CD14-positive monocyte (primary cell): ENCODE data around the gene SLC6A18. TPM values are rescaled to one million over a fixed set of nuclear protein-coding genes. Genes with fewer than 3 reads are reported as not detected.

Experiments used
- DNase-seq, 3 donors: peaks; one replicate each; pipeline ENCODE4 v3.0.0-alpha.2; 2011 to 2022
- H2AFZ ChIP-seq: 2 replicates; pipeline ENCODE4 v1.6.0; 2012; ENCODE audit warnings: mild to moderate bottlenecking, low read depth, low read length, inconsistent platforms; ENCODE audit not compliant: insufficient read depth, poor library complexity, severe bottlenecking
- H3K27ac ChIP-seq, 2 donors: 1 replicate in 1 of 2; 2 replicates in 1 of 2; pipeline ENCODE4 v1.5.1; 2012 to 2013; ENCODE audit warnings: low read length in 2 of 2, control low read depth in 1 of 2, inconsistent platforms in 1 of 2, low read depth in 1 of 2, mild to moderate bottlenecking in 1 of 2
- H3K27me3 ChIP-seq, 2 donors: one replicate each; pipeline versions ENCODE4 v1.6.0 to v1.6.1; 2011 to 2013; ENCODE audit warnings: low read length in 2 of 2; ENCODE audit not compliant: control insufficient read depth in 2 of 2, insufficient read depth in 2 of 2
- H3K36me3 ChIP-seq, 2 donors: replicated peaks in 1 of 2; 1 replicate in 1 of 2; 2 replicates in 1 of 2; pipeline versions ENCODE4 v1.5.1 to v1.6.1; 2012 to 2013; ENCODE audit warnings: low read length in 2 of 2, control low read depth in 1 of 2, inconsistent platforms in 1 of 2, mild to moderate bottlenecking in 1 of 2; ENCODE audit not compliant: insufficient read depth in 2 of 2, control insufficient read depth in 1 of 2
- H3K4me1 ChIP-seq, 2 donors: 1 replicate in 1 of 2; 2 replicates in 1 of 2; pipeline versions ENCODE4 v1.5.1 to v1.6.1; 2012 to 2013; ENCODE audit warnings: low read length in 2 of 2, control low read depth in 1 of 2, inconsistent platforms in 1 of 2, mild to moderate bottlenecking in 1 of 2, moderate library complexity in 1 of 2; ENCODE audit not compliant: insufficient read depth in 2 of 2, control insufficient read depth in 1 of 2
- H3K4me2 ChIP-seq: replicated peaks from 2 replicates; pipeline ENCODE3; 2012; ENCODE audit warnings: low read length, moderate library complexity, mild to moderate bottlenecking; ENCODE audit not compliant: poor library complexity, severe bottlenecking; ENCODE audit errors: extremely low read depth
- H3K4me3 ChIP-seq, 3 experiments: fragments of 200-600 bp in 1 of 3; sonication (generic) in 1 of 3; replicated peaks in 1 of 3; 1 replicate in 2 of 3; 2 replicates in 1 of 3; pipeline ENCODE4 v1.5.1; 2011 to 2013; ENCODE audit warnings: low read length in 3 of 3, mild to moderate bottlenecking in 3 of 3, control low read depth in 2 of 3, low read depth in 2 of 3, inconsistent platforms in 1 of 3, moderate library complexity in 1 of 3
- H3K79me2 ChIP-seq: 2 replicates; pipeline ENCODE4 v1.6.0; 2012; ENCODE audit warnings: mild to moderate bottlenecking, control low read depth, inconsistent platforms, low read length, moderate library complexity; ENCODE audit not compliant: insufficient read depth
- H3K9ac ChIP-seq: 2 replicates; pipeline ENCODE4 v1.6.0; 2017; ENCODE audit warnings: low read length, mild to moderate bottlenecking; ENCODE audit not compliant: insufficient read depth, poor library complexity, severe bottlenecking
- H3K9me3 ChIP-seq, 2 donors: replicated peaks in 1 of 2; 1 replicate in 1 of 2; 2 replicates in 1 of 2; pipeline versions ENCODE4 v1.5.1 to v1.6.1; 2012 to 2013; ENCODE audit warnings: low read length in 2 of 2, control low read depth in 1 of 2; ENCODE audit not compliant: control insufficient read depth in 1 of 2, insufficient read depth in 1 of 2
- H4K20me1 ChIP-seq: 2 replicates; pipeline ENCODE4 v1.6.0; 2012; ENCODE audit warnings: mild to moderate bottlenecking, low read length, control low read depth, moderate library complexity; ENCODE audit not compliant: insufficient read depth
- H3K27ac Mint-ChIP-seq, 7 donors: one replicate each; pipeline ENCODE4 v1.8.0; 2020; ENCODE audit warnings: mild to moderate bottlenecking in 7 of 7, mixed read lengths in 7 of 7, moderate library complexity in 6 of 7, inconsistent platforms in 2 of 7
- H3K27me3 Mint-ChIP-seq, 3 donors: one replicate each; pipeline ENCODE4 v1.8.0; 2021 to 2022; ENCODE audit warnings: low read depth in 3 of 3, mild to moderate bottlenecking in 3 of 3, mixed read lengths in 3 of 3, moderate library complexity in 3 of 3, inconsistent platforms in 1 of 3
- H3K36me3 Mint-ChIP-seq, 2 donors: one replicate each; pipeline ENCODE4 v1.8.0; 2020; ENCODE audit warnings: mixed read lengths in 2 of 2, inconsistent platforms in 1 of 2, mild to moderate bottlenecking in 1 of 2
- H3K4me1 Mint-ChIP-seq: one replicate; pipeline ENCODE4 v1.8.0; 2020; ENCODE audit warnings: mild to moderate bottlenecking, mixed read lengths
- H3K4me3 Mint-ChIP-seq, 2 donors: one replicate each; pipeline ENCODE4 v1.8.0; 2020; ENCODE audit warnings: mild to moderate bottlenecking in 2 of 2, mixed read lengths in 2 of 2, moderate library complexity in 1 of 2
- H3K9me3 Mint-ChIP-seq, 7 donors: one replicate each; pipeline ENCODE4 v1.8.0; 2020 to 2022; ENCODE audit warnings: mixed read lengths in 7 of 7, mild to moderate bottlenecking in 6 of 7, moderate library complexity in 6 of 7, inconsistent platforms in 2 of 7
- WGBS: methylation state at CpG from one replicate; pipeline ENCODE4 v1.1.5; 2013; ENCODE audit warnings: missing lambda C conversion rate; ENCODE audit not compliant: insufficient coverage; 5-methylcytosine and 5-hydroxymethylcytosine counted together
- intact Hi-C, 2 donors: fragments of 100-400 bp; cut with micrococcal nuclease; formaldehyde crosslinking; loops; one replicate each; pipeline versions ENCODE4 v1.15.0 to v1.15.1; 2023
- polyA plus RNA-seq, 3 donors: library from polyadenylated mRNA; depleted of rRNA in 1 of 3; unstranded in 2 of 3; stranded (reverse) in 1 of 3; fragments of 300-500 nt in 2 of 3; fragments of >200 nt in 1 of 3; fragmentation: Illumina TruSeq in 2 of 3; gene quantifications; 1 replicate in 2 of 3; 2 replicates in 1 of 3; pipeline ENCODE4 v1.2.3, GENCODE V29; 2012 to 2021
- TF ChIP-seq, protein P1 (sequence below): fragments of 200-600 bp; IDR thresholded peaks from one replicate; pipeline ENCODE4 v1.8.0; 2022; ENCODE audit warnings: antibody characterized with exemption, mild to moderate bottlenecking

SLC6A18 gene
- polyA plus RNA-seq, 3 donors: not detected

GRCh38 chr5:1231354-1231905, 6.2 kb downstream of the SLC6A18 start:
- TF ChIP-seq, protein P1, sequence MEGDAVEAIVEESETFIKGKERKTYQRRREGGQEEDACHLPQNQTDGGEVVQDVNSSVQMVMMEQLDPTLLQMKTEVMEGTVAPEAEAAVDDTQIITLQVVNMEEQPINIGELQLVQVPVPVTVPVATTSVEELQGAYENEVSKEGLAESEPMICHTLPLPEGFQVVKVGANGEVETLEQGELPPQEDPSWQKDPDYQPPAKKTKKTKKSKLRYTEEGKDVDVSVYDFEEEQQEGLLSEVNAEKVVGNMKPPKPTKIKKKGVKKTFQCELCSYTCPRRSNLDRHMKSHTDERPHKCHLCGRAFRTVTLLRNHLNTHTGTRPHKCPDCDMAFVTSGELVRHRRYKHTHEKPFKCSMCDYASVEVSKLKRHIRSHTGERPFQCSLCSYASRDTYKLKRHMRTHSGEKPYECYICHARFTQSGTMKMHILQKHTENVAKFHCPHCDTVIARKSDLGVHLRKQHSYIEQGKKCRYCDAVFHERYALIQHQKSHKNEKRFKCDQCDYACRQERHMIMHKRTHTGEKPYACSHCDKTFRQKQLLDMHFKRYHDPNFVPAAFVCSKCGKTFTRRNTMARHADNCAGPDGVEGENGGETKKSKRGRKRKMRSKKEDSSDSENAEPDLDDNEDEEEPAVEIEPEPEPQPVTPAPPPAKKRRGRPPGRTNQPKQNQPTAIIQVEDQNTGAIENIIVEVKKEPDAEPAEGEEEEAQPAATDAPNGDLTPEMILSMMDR: no peak
- Histone ChIP-seq H3K4me1 (no peaks in the 10 kb centered on the region), H3K9ac (no peak overlapping the region), H3K9me3 (peaks cover 14% of the 10 kb centered on the region in 2 donors), H3K27me3 (no peaks in the 10 kb centered on the region), H3K79me2 (no peaks in the 10 kb centered on the region), H3K4me3 (no peak overlapping the region), H3K36me3 (no peaks in the 10 kb centered on the region), H3K4me2 (no peak overlapping the region), H3K27ac (no peak overlapping the region), H4K20me1 (no peaks in the 10 kb centered on the region), H2AFZ (no peak overlapping the region)
- Mint-ChIP-seq H3K27ac (no peak overlapping the region), H3K9me3 (peaks cover 10 to 23% (median 13%) of the 10 kb centered on the region in 7 donors), H3K4me1 (no peaks in the 10 kb centered on the region), H3K36me3 (no peaks in the 10 kb centered on the region), H3K27me3 (peaks cover 5 to 19% (median 10%) of the 10 kb centered on the region in 3 donors), H3K4me3 (no peak overlapping the region)
- DNase-seq: no peak
- intact Hi-C loops: no loop called here
- 76% methylated on average over 13 of the region's 13 CpGs for WGBS

- Histone ChIP-seq H3K27ac (no peak overlapping the region), H2AFZ (no peak overlapping the region), H3K9ac (no peak overlapping the region), H3K27me3 (no peaks in the 10 kb centered on the region), H3K4me2 (no peak overlapping the region), H3K79me2 (no peaks in the 10 kb centered on the region), H4K20me1 (no peaks in the 10 kb centered on the region), H3K4me3 (no peak overlapping the region), H3K9me3 (peaks cover 16 to 18% of the 10 kb centered on the region in 2 donors), H3K4me1 (no peaks in the 10 kb centered on the region), H3K36me3 (no peaks in the 10 kb centered on the region)
- WGBS: 93% methylated on average over 25 of the region's 25 CpGs
- no peak overlapping the region for H3K4me3 Mint-ChIP-seq
- TF ChIP-seq, protein P1: no peak
- no peaks in the 10 kb centered on the region for H3K36me3 Mint-ChIP-seq
- intact Hi-C loops: no loop called here
- no peaks in the 10 kb centered on the region for H3K4me1 Mint-ChIP-seq
- peaks cover 10 to 32% (median 18%) of the 10 kb centered on the region in 7 donors for H3K9me3 Mint-ChIP-seq
- H3K27ac Mint-ChIP-seq: no peak overlapping the region
- peaks cover 5 to 15% (median 13%) of the 10 kb centered on the region in 3 donors for H3K27me3 Mint-ChIP-seq
- no peak for DNase-seq
These were observed 7.6 kb downstream of the SLC6A18 start for GRCh38 chr5:1232780-1233179.
